ENCODE results near the gene MTHFSD. TPM values are rescaled to one million over a fixed set of nuclear protein-coding genes. Genes with fewer than 3 reads are reported as not detected.
A peak's percentile ranks its signal among the peaks of the same experiment; 100 is the strongest.

The MTHFSD gene
- total RNA-seq, 6 experiments from 2014 or later: 5.9 to 11.6 (median 9.0) TPM

GRCh38 chr16:86565181-86565631 lies 10.2 kb upstream of the MTHFSD start:
- Histone ChIP-seq H3K27me3 (peaks cover 0 to 16% of the 10 kb centered on the region in 2 donors), H3K4me1 (peaks cover 0 to 10% (median 0%) of the 10 kb centered on the region in 4 donors), H3K36me3 (no peaks in the 10 kb centered on the region), H3K27ac (no peak overlapping the region), H3K9me3 (no peaks in the 10 kb centered on the region), H3K4me3 (no peak overlapping the region)
- no peak for ATAC-seq
- TF ChIP-seq POLR2A (IDR thresholded peaks at IDR 0.05) (no peak), CTCF (IDR thresholded peaks at IDR 0.05) (no peak)
- intact Hi-C loops (cut with DNase I): loop anchor here in 1 of 2 donors (5.0 kb wide), 1 partner anchor 707 kb away; no protein-coding TSS in a partner anchor
- WGBS (ENCODE audit: insufficient coverage, low coverage, low lambda C conversion rate, missing lambda C conversion rate): 11% methylated on average over 14 of the region's 16 CpGs
- no peak for DNase-seq

DNA sequence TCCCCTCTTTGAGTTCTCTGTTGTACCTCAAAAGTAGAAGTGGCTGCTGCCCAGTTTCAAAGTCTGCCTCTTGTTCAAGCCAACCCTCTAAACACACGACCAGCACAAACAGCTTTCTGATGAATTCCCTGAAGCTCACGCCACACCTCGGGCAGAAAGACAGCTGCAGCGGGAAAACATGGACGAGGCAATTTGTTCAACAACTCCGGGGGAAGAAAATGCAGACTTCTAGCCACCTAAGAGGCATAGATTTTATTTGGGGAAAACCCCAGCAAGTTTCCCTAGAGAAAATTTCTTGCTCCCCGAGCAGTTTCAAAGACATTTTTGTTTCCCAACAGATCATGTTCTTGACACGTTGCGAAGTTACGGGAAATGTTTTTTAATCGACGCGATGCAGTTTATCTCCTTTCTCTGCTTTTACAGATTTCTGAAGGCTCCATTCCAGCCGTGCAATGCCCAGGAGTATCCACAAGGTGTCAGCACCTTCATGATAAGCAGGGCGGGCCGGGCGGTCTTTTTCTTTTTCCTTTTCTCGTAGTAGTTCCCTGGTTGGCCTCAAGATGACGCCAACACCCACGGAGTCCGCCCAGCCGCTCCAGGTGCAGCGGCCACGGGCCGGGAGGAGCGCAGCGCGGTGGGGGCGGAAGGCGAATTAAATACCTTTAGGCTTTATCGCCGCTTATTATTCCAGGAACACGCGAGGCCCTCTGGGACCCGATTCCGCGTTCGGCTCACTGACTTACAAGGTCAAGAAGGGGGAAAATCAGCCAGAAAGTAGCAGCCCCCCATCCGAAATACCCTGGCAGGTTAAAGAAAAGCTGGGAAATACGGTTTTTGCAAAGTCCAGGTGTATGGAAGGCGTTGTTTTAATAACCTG lies 8.7 kb upstream of the MTHFSD start:
- peak; percentile 98 to 100 (median 100) for ATAC-seq
- peaks cover 0 to 10% (median 0%) of the 10 kb centered on the region in 4 donors for H3K4me1 ChIP-seq
- H3K27ac ChIP-seq: no peak overlapping the region
- TF ChIP-seq CTCF (IDR thresholded peaks at IDR 0.05) (peak; percentile 100), POLR2A (IDR thresholded peaks at IDR 0.05) (no peak)
- peak; percentile 84 to 85 (median 85) for DNase-seq
- no peaks in the 10 kb centered on the region for H3K9me3 ChIP-seq
- no peak overlapping the region for H3K4me3 ChIP-seq
- intact Hi-C loops (cut with DNase I): loop anchor here in 1 of 2 donors (5.0 kb wide), 1 partner anchor 714 kb away; no protein-coding TSS in a partner anchor
- H3K27me3 ChIP-seq: peaks cover 0 to 16% of the 10 kb centered on the region in 2 donors
- under 1% methylated on average over 41 of the region's 41 CpGs for WGBS (ENCODE audit: insufficient coverage, low coverage, low lambda C conversion rate, missing lambda C conversion rate)
- no peaks in the 10 kb centered on the region for H3K36me3 ChIP-seq

GRCh38 chr16:86562356-86562755 lies 7.3 kb upstream of the MTHFSD start:
- intact Hi-C loops (cut with DNase I): loop anchor here in 1 of 2 donors (5.0 kb wide), 1 partner anchor 715 kb away; no protein-coding TSS in a partner anchor
- H3K4me3 ChIP-seq: no peak overlapping the region
- no peak overlapping the region for H3K27ac ChIP-seq
- DNase-seq (no peak), ATAC-seq (no peak)
- 82% methylated on average over 6 of the region's 6 CpGs for WGBS (ENCODE audit: insufficient coverage, low coverage, low lambda C conversion rate, missing lambda C conversion rate)
- no peaks in the 10 kb centered on the region for H3K9me3 ChIP-seq
- no peak for TF ChIP-seq POLR2A (IDR thresholded peaks at IDR 0.05)
- TF ChIP-seq CTCF (IDR thresholded peaks at IDR 0.05): no peak
- H3K36me3 ChIP-seq: no peaks in the 10 kb centered on the region
- H3K27me3 ChIP-seq: peaks cover 0 to 12% of the 10 kb centered on the region in 2 donors
- peaks cover 0 to 10% (median 0%) of the 10 kb centered on the region in 4 donors for H3K4me1 ChIP-seq

DNA sequence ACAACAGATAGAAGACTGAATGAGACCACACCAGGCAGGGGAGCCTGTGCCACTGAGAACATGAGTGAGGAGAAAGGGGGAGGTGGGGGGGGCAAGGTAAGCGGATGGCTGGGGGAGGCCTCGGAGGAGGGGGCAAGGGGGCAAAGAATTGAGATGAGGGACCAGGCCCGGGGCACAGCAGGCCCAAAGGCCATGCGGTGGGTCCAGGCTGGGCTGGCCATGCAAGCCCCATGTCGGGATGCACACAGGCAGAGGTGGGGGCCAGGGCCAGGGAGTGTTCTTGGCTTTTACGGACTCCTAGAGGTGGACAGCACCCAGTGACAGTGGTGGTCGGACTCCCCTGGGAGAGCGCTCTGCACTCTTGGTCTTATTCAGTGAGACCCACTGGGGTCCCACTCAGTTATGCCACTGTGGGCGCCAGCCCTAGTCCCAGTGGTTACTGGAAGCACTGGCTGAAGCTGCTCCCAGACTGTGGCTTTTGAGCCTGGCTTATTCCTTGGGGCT lies 4.8 kb upstream of the MTHFSD start:
- no peak overlapping the region for H3K4me3 ChIP-seq
- no peak for TF ChIP-seq CTCF (IDR thresholded peaks at IDR 0.05)
- no peak for TF ChIP-seq POLR2A (IDR thresholded peaks at IDR 0.05)
- 67% methylated on average over 3 of the region's 9 CpGs for WGBS (ENCODE audit: insufficient coverage, low coverage, low lambda C conversion rate, missing lambda C conversion rate)
- H3K36me3 ChIP-seq: no peaks in the 10 kb centered on the region
- no peak overlapping the region for H3K27ac ChIP-seq
- DNase-seq (no peak), ATAC-seq (no peak)
- no peaks in the 10 kb centered on the region for H3K9me3 ChIP-seq
- peaks cover 0 to 9% of the 10 kb centered on the region in 2 donors for H3K27me3 ChIP-seq
- intact Hi-C loops (cut with DNase I): loop anchor here in 1 of 2 donors (5.0 kb wide), 1 partner anchor 717 kb away; no protein-coding TSS in a partner anchor
- peaks cover 0 to 9% (median 3%) of the 10 kb centered on the region in 4 donors for H3K4me1 ChIP-seq

All from right lobe of liver (tissue), 6 donors.